K562 (cell line): ENCODE data around the gene FAM47B. TPM values are rescaled to one million over a fixed set of nuclear protein-coding genes. Genes with fewer than 3 reads are reported as not detected.

ENCODE experiments used
- ATAC-seq: fragments of 200-7000 bp; cut with Tn5 transposase; 3 replicates; pipeline ENCODE4 v1.9.1; 2020; ENCODE audit warnings: moderate library complexity
- BruUV-seq: library from RNA; stranded (reverse); fragments of 400-500 nt; replicated peaks from 2 replicates; lab custom pipeline; 2021; lab: Mats Ljungman, UMichigan
- CTCF ChIA-PET: fragments of 300-600 bp; formaldehyde crosslinking; extraction: SDS; loops from one replicate; lab custom pipeline; 2021; ENCODE audit warnings: low intra/inter-chr PET ratio; lab: Yijun Ruan, JAX
- POLR2A ChIA-PET: fragments of 300-600, 350-650 bp; sonication (Branson Sonifier 250); formaldehyde crosslinking; extraction: SDS; loops from one replicate; lab custom pipeline; 2021; ENCODE audit warnings: antibody characterized with exemption, inconsistent platforms; lab: Yijun Ruan, JAX
- DNase-seq, 4 experiments: peaks; one replicate each; pipeline versions ENCODE4 v3.0.0 to v3.0.0-alpha.2; 2011 to 2018; ENCODE audit warnings: low spot score in 3 of 4, mixed read lengths in 3 of 4; ENCODE audit errors: extremely low read depth in 1 of 4
- FAIRE-seq: peaks from 2 replicates; lab custom pipeline; 2011; peaks lifted over from hg19 to GRCh38; lab: Jason Lieb, UNC
- H2AFZ ChIP-seq: 2 replicates; pipeline ENCODE4 v1.6.0; 2011; ENCODE audit warnings: low read depth, low read length, control low read depth, inconsistent platforms
- H3K27ac ChIP-seq: fragments of 200-600 bp; 3 replicates; pipeline ENCODE4 v1.8.0; 2011; ENCODE audit warnings: low read depth, mild to moderate bottlenecking, control low read depth, inconsistent platforms, low read length, moderate library complexity, mixed read lengths; ENCODE audit errors: extremely low read depth
- H3K27me3 ChIP-seq, 2 experiments: fragments of 300-600 bp in 1 of 2; 2 replicates in 1 of 2; 3 replicates in 1 of 2; pipeline versions ENCODE4 v1.6.0 to v1.8.0; 2011; ENCODE audit warnings: inconsistent platforms in 2 of 2, low read length in 2 of 2, mild to moderate bottlenecking in 1 of 2, mixed read lengths in 1 of 2, moderate library complexity in 1 of 2; ENCODE audit not compliant: control insufficient read depth in 2 of 2, insufficient read depth in 2 of 2
- H3K36me3 ChIP-seq: fragments of 300-600 bp; 3 replicates; pipeline ENCODE4 v1.8.0; 2011; ENCODE audit warnings: mild to moderate bottlenecking, low read length, inconsistent platforms; ENCODE audit not compliant: control insufficient read depth, insufficient read depth
- H3K4me1 ChIP-seq, 2 experiments: fragments of 200-600 bp in 1 of 2; replicated peaks in 1 of 2; 2 replicates in 1 of 2; 3 replicates in 1 of 2; pipeline versions ENCODE4 v1.5.1 to v1.8.0; 2011; ENCODE audit warnings: inconsistent platforms in 2 of 2, low read length in 2 of 2, mild to moderate bottlenecking in 1 of 2, mixed read lengths in 1 of 2, moderate library complexity in 1 of 2; ENCODE audit not compliant: control insufficient read depth in 2 of 2, insufficient read depth in 2 of 2
- H3K4me2 ChIP-seq: 2 replicates; pipeline ENCODE4 v1.6.1; 2011; ENCODE audit warnings: low read length, control low read depth, inconsistent platforms, mixed read lengths; ENCODE audit not compliant: insufficient read depth
- H3K4me3 ChIP-seq: fragments of 200-600 bp; sonication (generic), shearing (Covaris generic); 2 replicates; pipeline ENCODE4 v1.5.1; 2016; ENCODE audit warnings: control low read depth, inconsistent platforms
- H3K79me2 ChIP-seq: fragments of 200-600 bp; 3 replicates; pipeline ENCODE4 v1.8.0; 2011; ENCODE audit warnings: low read length, inconsistent platforms; ENCODE audit not compliant: control insufficient read depth, insufficient read depth
- H3K9ac ChIP-seq, 2 experiments: 2 replicates each; pipeline versions ENCODE4 v1.6.0 to v1.6.1; 2011; ENCODE audit warnings: low read depth in 2 of 2, low read length in 2 of 2, control low read depth in 1 of 2, inconsistent platforms in 1 of 2, mild to moderate bottlenecking in 1 of 2, mixed read lengths in 1 of 2; ENCODE audit not compliant: insufficient read depth in 1 of 2
- H3K9me1 ChIP-seq: one replicate; pipeline ENCODE4 v1.6.0; 2011; ENCODE audit warnings: inconsistent platforms, mild to moderate bottlenecking, low read length, moderate library complexity; ENCODE audit not compliant: control insufficient read depth, insufficient read depth
- H3K9me3 ChIP-seq: replicated peaks from 2 replicates; pipeline ENCODE4 v1.5.1; 2011; ENCODE audit warnings: low read depth, low read length, inconsistent platforms; ENCODE audit not compliant: control insufficient read depth, insufficient read depth
- H4K20me1 ChIP-seq: replicated peaks from 2 replicates; pipeline ENCODE4 v1.6.1; 2011; ENCODE audit warnings: low read length, inconsistent platforms, mixed read lengths; ENCODE audit not compliant: control insufficient read depth, insufficient read depth
- ADNP ChIP-seq: fragments of 200-800 bp; sonication (Bioruptor generic); IDR thresholded peaks from 2 replicates; pipeline ENCODE4 v1.6.1; 2016; ENCODE audit warnings: missing genetic modification characterization, missing compliant biosample characterization
- CBX5 ChIP-seq: IDR thresholded peaks from 2 replicates; pipeline ENCODE4 v1.6.1; 2014; ENCODE audit warnings: low read depth, borderline replicate concordance
- CHCHD3 ChIP-seq: fragments of 250-450 bp; sonication (Bioruptor Pico); IDR thresholded peaks from 2 replicates; pipeline ENCODE4 v2.1.2; 2022; ENCODE audit warnings: mild to moderate bottlenecking
- CREB3 ChIP-seq: fragments of 450-650 bp; conservative IDR thresholded peaks from 2 replicates; pipeline ENCODE4 v1.6.1; 2016; ENCODE audit warnings: missing genetic modification characterization, low read depth, mild to moderate bottlenecking, missing compliant biosample characterization, moderate library complexity
- MEF2D ChIP-seq: conservative IDR thresholded peaks from 2 replicates; pipeline ENCODE4 v1.6.1; 2016; ENCODE audit warnings: low read depth, missing genetic modification characterization, missing compliant biosample characterization
- NFATC3 ChIP-seq: fragments of 450-650 bp; IDR thresholded peaks from 2 replicates; pipeline ENCODE4 v1.6.1; 2017; ENCODE audit warnings: mild to moderate bottlenecking
- POLR2H ChIP-seq: IDR thresholded peaks from 2 replicates; pipeline ENCODE4 v1.6.1; 2016; ENCODE audit warnings: missing genetic modification characterization, low read depth, mild to moderate bottlenecking, control low read depth, missing compliant biosample characterization, moderate library complexity
- PRDM10 ChIP-seq: fragments of 450-650 bp; IDR thresholded peaks from 2 replicates; pipeline ENCODE4 v1.6.1; 2018; ENCODE audit not compliant: partially characterized antibody
- ZNF23 ChIP-seq: fragments of 250-450 bp; sonication (Bioruptor Pico); IDR thresholded peaks from 2 replicates; pipeline ENCODE4 v1.4.0; 2020; ENCODE audit warnings: mild to moderate bottlenecking
- ZNF436 ChIP-seq: fragments of 250-450, 450-650 bp; sonication (Bioruptor Pico); formaldehyde crosslinking; IDR thresholded peaks from 2 replicates; pipeline ENCODE4 v1.7.0; 2020; ENCODE audit warnings: mild to moderate bottlenecking
- ZNF699 ChIP-seq: fragments of 250-450 bp; sonication (Bioruptor Pico); IDR thresholded peaks from 2 replicates; pipeline ENCODE4 v1.8.0; 2021; ENCODE audit warnings: mild to moderate bottlenecking, moderate library complexity; ENCODE audit not compliant: insufficient replicate concordance
- WGBS: fragments of 100-300 bp; shearing (Covaris generic); methylation state at CpG from one replicate; pipeline ENCODE4 v1.1.6; 2016; ENCODE audit warnings: low coverage, mixed read lengths; ENCODE audit not compliant: insufficient coverage; ENCODE audit errors: missing lambda C conversion rate; 5-methylcytosine and 5-hydroxymethylcytosine counted together
- in situ Hi-C: fragments of 300-500 bp; cut with MboI; formaldehyde crosslinking; loops from 4 replicates; pipeline ENCODE4 v1.15.0; 2018; ENCODE audit warnings: inconsistent platforms, mixed read lengths
- intact Hi-C: fragments of 100-400 bp; cut with micrococcal nuclease; formaldehyde crosslinking; loops from 2 replicates; pipeline ENCODE4 v1.14.2; 2022
- polyA plus RNA-seq, 8 experiments: library from polyadenylated mRNA; depleted of rRNA in 4 of 8; stranded (reverse) in 5 of 8; unstranded in 3 of 8; fragments of >200 nt; fragmentation: Nextera tagmentation in 2 of 8; fragmentation: Illumina TruSeq in 1 of 8; extraction: Ambion mirVana in 2 of 8; extraction: Trizol in 1 of 8; gene quantifications; 2 replicates each; pipeline versions ENCODE4 v1.2.1 to v1.2.3, GENCODE V29; 2011 to 2014; ENCODE audit warnings: inconsistent platforms in 1 of 8, missing spikeins in 1 of 8
- total RNA-seq, 7 experiments: library from RNA; depleted of rRNA in 6 of 7; stranded (reverse); fragments of >200 nt in 6 of 7; fragmentation: Illumina TruSeq in 2 of 7; extraction: Trizol in 2 of 7; gene quantifications; 2 replicates each; pipeline versions ENCODE4 v1.2.1 to v1.2.3, GENCODE V29; 2011 to 2021; ENCODE audit warnings: low replicate concordance in 1 of 7

Gene FAM47B
- total and polyA plus RNA-seq, 9 of the 15 experiments (the other 6 are each of a cell fraction or from before 2014, with no cell fraction given): not detected

- H2AFZ ChIP-seq: no peak overlapping the region
- no peak overlapping the region for H3K4me2 ChIP-seq
- no peak overlapping the region for H3K9ac ChIP-seq
- POLR2A ChIA-PET: no interaction called here
- no peaks in the 10 kb centered on the region for H3K36me3 ChIP-seq
- CTCF ChIA-PET: no interaction called here
- intact Hi-C loops: no loop called here
- H3K4me3 ChIP-seq: no peak overlapping the region
- in situ Hi-C loops: no loop called here
- H4K20me1 ChIP-seq: no peaks in the 10 kb centered on the region
- no peaks in the 10 kb centered on the region for H3K9me1 ChIP-seq
- H3K27me3 ChIP-seq: no peaks in the 10 kb centered on the region
- TF ChIP-seq MEF2D (tag): no peak
- TF ChIP-seq CBX5: no peak
- H3K79me2 ChIP-seq: no peaks in the 10 kb centered on the region
- 0% methylated on average over 2 of the region's 2 CpGs for WGBS
- FAIRE-seq: no peak
- H3K27ac ChIP-seq: no peak overlapping the region
- no peak for ATAC-seq
- BruUV-seq: no TSS peak
- H3K4me1 ChIP-seq: no peaks in the 10 kb centered on the region
- no peak for DNase-seq
- H3K9me3 ChIP-seq: no peaks in the 10 kb centered on the region
These were observed 33.4 kb upstream of the FAM47B start for GRCh38 chrX:34909151-34909550.

- ChIA-PET POLR2A (no interaction called here), CTCF (no interaction called here)
- WGBS: 0% methylated on average over 3 of the region's 3 CpGs
- Histone ChIP-seq H3K4me2 (no peak overlapping the region), H3K9me3 (no peaks in the 10 kb centered on the region), H3K27ac (no peak overlapping the region), H4K20me1 (no peaks in the 10 kb centered on the region), H3K9me1 (no peaks in the 10 kb centered on the region), H3K4me1 (no peaks in the 10 kb centered on the region), H3K9ac (no peak overlapping the region), H2AFZ (no peak overlapping the region), H3K79me2 (no peaks in the 10 kb centered on the region), H3K36me3 (no peaks in the 10 kb centered on the region), H3K4me3 (no peak overlapping the region), H3K27me3 (no peaks in the 10 kb centered on the region)
- BruUV-seq: no TSS peak
- intact Hi-C loops (no loop called here), in situ Hi-C loops (no loop called here)
- DNase-seq: no peak
- no peak for FAIRE-seq
- no peak for ATAC-seq
- TF ChIP-seq POLR2H (tag): no peak
- TF ChIP-seq CREB3 (tag): no peak
- no peak for TF ChIP-seq ZNF436
- TF ChIP-seq ZNF699 (CRISPR knock-in tag): no peak
- no peak for TF ChIP-seq ADNP (tag)
- no peak for TF ChIP-seq CHCHD3 (CRISPR knock-in tag)
- no peak for TF ChIP-seq ZNF23
- no peak for TF ChIP-seq PRDM10
- no peak for TF ChIP-seq NFATC3
These were observed 27.0 kb upstream of the FAM47B start for GRCh38 chrX:34915463-34916225.
